HCT116 (cell line): ENCODE measurements around the gene SEMA5B. TPM values are rescaled to one million over a fixed set of nuclear protein-coding genes. Genes with fewer than 3 reads are reported as not detected.

ENCODE experiments used
- ATAC-seq: fragments of 200-7000 bp; cut with Tn5 transposase; 2 replicates; pipeline ENCODE4 v1.9.1; 2020; ENCODE audit warnings: mild to moderate bottlenecking, moderate library complexity
- BruUV-seq: library from RNA; stranded (reverse); fragments of 400-500 nt; replicated peaks from 2 replicates; lab custom pipeline; 2021; lab: Mats Ljungman, UMichigan
- CTCF ChIA-PET: fragments of 300-600 bp; sonication (Branson Sonifier 250); formaldehyde crosslinking; loops from one replicate; lab custom pipeline; 2021; ENCODE audit warnings: antibody characterized with exemption; lab: Charles Lee
- POLR2A ChIA-PET: fragments of 300-600, 350-600 bp; sonication (Branson Sonifier 250); formaldehyde crosslinking; loops from one replicate; lab custom pipeline; 2021; ENCODE audit warnings: antibody characterized with exemption; lab: Charles Lee
- RAD21 ChIA-PET, 2 experiments: fragments of 300-600 bp; sonication (Branson Sonifier 250); formaldehyde crosslinking; loops; one replicate each; lab custom pipeline; 2023; ENCODE audit warnings: low total read pairs in 2 of 2; ENCODE audit not compliant: uncharacterized antibody in 2 of 2, unreplicated experiment in 2 of 2, low non-redundant PET in 1 of 2; lab: Charles Lee
- DNase-seq: peaks from one replicate; pipeline ENCODE4 v3.0.0-alpha.2; 2010; ENCODE audit warnings: low read depth, low spot score
- H2AFZ ChIP-seq: fragments of 200-600 bp; shearing (Covaris generic), sonication (generic); 2 replicates; pipeline ENCODE4 v1.6.1; 2017; ENCODE audit warnings: low read depth, mixed run types, mixed read lengths, antibody characterized with exemption, low read length; ENCODE audit not compliant: poor library complexity, severe bottlenecking
- H3K27ac ChIP-seq: 2 replicates; pipeline ENCODE4 v1.5.1; 2012; ENCODE audit warnings: low read depth, low read length
- H3K27me3 ChIP-seq: fragments of 200-600 bp; sonication (generic); 2 replicates; pipeline ENCODE4 v1.6.1; 2016; ENCODE audit warnings: mixed run types, low read length, mixed read lengths; ENCODE audit not compliant: insufficient read depth
- H3K36me3 ChIP-seq, 2 experiments: fragments of 200-500 bp in 1 of 2; fragments of 200-600 bp in 1 of 2; sonication (Bioruptor generic) in 1 of 2; sonication (generic) in 1 of 2; 2 replicates each; pipeline versions ENCODE4 v1.5.1 to v1.6.1; 2014 to 2016; ENCODE audit warnings: low read length in 2 of 2, inconsistent platforms in 1 of 2, mixed read lengths in 1 of 2, mixed run types in 1 of 2; ENCODE audit not compliant: insufficient read depth in 2 of 2, control insufficient read depth in 1 of 2
- H3K4me1 ChIP-seq, 2 experiments: fragments of 200-600 bp in 1 of 2; sonication (generic) in 1 of 2; 2 replicates each; pipeline versions ENCODE4 v1.5.1 to v1.6.1; 2012 to 2017; ENCODE audit warnings: low read length in 2 of 2, inconsistent platforms in 1 of 2, mild to moderate bottlenecking in 1 of 2, mixed read lengths in 1 of 2, mixed run types in 1 of 2, moderate library complexity in 1 of 2; ENCODE audit not compliant: insufficient read depth in 2 of 2, control insufficient read depth in 1 of 2
- H3K4me2 ChIP-seq: fragments of 200-600 bp; sonication (generic); 2 replicates; pipeline ENCODE4 v1.6.1; 2017; ENCODE audit warnings: mixed run types, low read length, mixed read lengths
- H3K4me3 ChIP-seq, 2 experiments: fragments of 200-600 bp in 1 of 2; sonication (generic) in 1 of 2; replicated peaks in 1 of 2; 2 replicates each; pipeline ENCODE4 v1.5.1; 2011 to 2016; ENCODE audit warnings: low read length in 2 of 2, control low read depth in 1 of 2, low read depth in 1 of 2, mild to moderate bottlenecking in 1 of 2, mixed read lengths in 1 of 2, mixed run types in 1 of 2
- H3K79me2 ChIP-seq: fragments of 200-600 bp; sonication (generic); 2 replicates; pipeline ENCODE4 v1.6.1; 2017; ENCODE audit warnings: mild to moderate bottlenecking, mixed run types, low read length, moderate library complexity, mixed read lengths; ENCODE audit not compliant: insufficient read depth
- H3K9ac ChIP-seq: fragments of 200-600 bp; sonication (generic); 2 replicates; pipeline ENCODE4 v1.6.1; 2016; ENCODE audit warnings: low read length, mixed read lengths
- H3K9me2 ChIP-seq: fragments of 200-600 bp; sonication (generic), shearing (Covaris generic); 2 replicates; pipeline ENCODE4 v1.6.1; 2017; ENCODE audit warnings: mixed run types, mild to moderate bottlenecking, moderate library complexity; ENCODE audit not compliant: insufficient read depth
- H3K9me3 ChIP-seq, 2 experiments: fragments of 200-500 bp in 1 of 2; fragments of 200-600 bp in 1 of 2; sonication (Bioruptor generic) in 1 of 2; sonication (generic) in 1 of 2; 2 replicates each; pipeline ENCODE4 v1.6.1; 2014 to 2017; ENCODE audit warnings: low read length in 2 of 2, mixed read lengths in 2 of 2, inconsistent platforms in 1 of 2, low read depth in 1 of 2, mild to moderate bottlenecking in 1 of 2, mixed run types in 1 of 2, moderate library complexity in 1 of 2; ENCODE audit not compliant: control insufficient read depth in 1 of 2, insufficient read depth in 1 of 2
- H4K20me1 ChIP-seq: fragments of 200-600 bp; sonication (generic), shearing (Covaris generic); 2 replicates; pipeline ENCODE4 v1.6.1; 2017; ENCODE audit warnings: mixed run types, mild to moderate bottlenecking, moderate library complexity; ENCODE audit not compliant: insufficient read depth
- EZH2 ChIP-seq: fragments of 200-600 bp; sonication (generic); IDR thresholded peaks from 2 replicates; pipeline ENCODE4 v1.6.1; 2017; ENCODE audit warnings: antibody characterized with exemption, mixed run types
- JUND ChIP-seq: IDR thresholded peaks from 2 replicates; pipeline ENCODE4 v1.6.1; 2012
- POLR2AphosphoS5 ChIP-seq: IDR thresholded peaks from 2 replicates; pipeline ENCODE4 v1.6.1; 2011; ENCODE audit warnings: mild to moderate bottlenecking, low read depth, low read length, moderate library complexity
- RAD21 ChIP-seq: IDR thresholded peaks from 2 replicates; pipeline ENCODE4 v1.6.1; 2012; ENCODE audit warnings: low read depth, mild to moderate bottlenecking
- SIN3A ChIP-seq: IDR thresholded peaks from 2 replicates; pipeline ENCODE4 v1.6.1; 2012; ENCODE audit warnings: low read depth
- TCF7L2 ChIP-seq: IDR thresholded peaks from 2 replicates; pipeline ENCODE4 v1.7.0; 2011; ENCODE audit warnings: borderline replicate concordance, inconsistent platforms; ENCODE audit not compliant: insufficient read depth, insufficient read length; ENCODE audit errors: extremely low read depth
- YY1 ChIP-seq: IDR thresholded peaks from 2 replicates; pipeline ENCODE4 v1.6.1; 2011; ENCODE audit warnings: low read length, low read depth, moderate library complexity, mild to moderate bottlenecking; ENCODE audit not compliant: insufficient replicate concordance; ENCODE audit errors: extremely low read depth
- ZFX ChIP-seq: fragments of 450-650 bp; IDR thresholded peaks from 2 replicates; pipeline ENCODE4 v1.6.1; 2017
- intact Hi-C: fragments of 100-400 bp; cut with micrococcal nuclease; formaldehyde crosslinking; loops from 2 replicates; pipeline ENCODE4 v1.10.0; 2022
- total RNA-seq: library from RNA; stranded (reverse); gene quantifications from one replicate; pipeline ENCODE4 v1.2.1, GENCODE V29; 2021; ENCODE audit not compliant: unreplicated experiment
- TF ChIP-seq, protein P1 (sequence below): IDR thresholded peaks from 2 replicates; pipeline ENCODE4 v1.6.1; 2012; ENCODE audit warnings: low read depth
- TF ChIP-seq, protein P2 (sequence below), 3 experiments: fragments of 200-600 bp in 1 of 3; sonication (generic) in 1 of 3; IDR thresholded peaks in 2 of 3; conservative IDR thresholded peaks in 1 of 3; 2 replicates each; pipeline ENCODE4 v1.5.1; 2012 to 2017; ENCODE audit warnings: low read depth in 2 of 3, low read length in 2 of 3, antibody characterized with exemption in 1 of 3, borderline replicate concordance in 1 of 3, control low read depth in 1 of 3, mild to moderate bottlenecking in 1 of 3, mixed read lengths in 1 of 3, mixed run types in 1 of 3, moderate library complexity in 1 of 3; ENCODE audit not compliant: insufficient read depth in 1 of 3

The SEMA5B gene
- total RNA-seq, 1 experiment from 2014 or later: 0.15 TPM

DNA sequence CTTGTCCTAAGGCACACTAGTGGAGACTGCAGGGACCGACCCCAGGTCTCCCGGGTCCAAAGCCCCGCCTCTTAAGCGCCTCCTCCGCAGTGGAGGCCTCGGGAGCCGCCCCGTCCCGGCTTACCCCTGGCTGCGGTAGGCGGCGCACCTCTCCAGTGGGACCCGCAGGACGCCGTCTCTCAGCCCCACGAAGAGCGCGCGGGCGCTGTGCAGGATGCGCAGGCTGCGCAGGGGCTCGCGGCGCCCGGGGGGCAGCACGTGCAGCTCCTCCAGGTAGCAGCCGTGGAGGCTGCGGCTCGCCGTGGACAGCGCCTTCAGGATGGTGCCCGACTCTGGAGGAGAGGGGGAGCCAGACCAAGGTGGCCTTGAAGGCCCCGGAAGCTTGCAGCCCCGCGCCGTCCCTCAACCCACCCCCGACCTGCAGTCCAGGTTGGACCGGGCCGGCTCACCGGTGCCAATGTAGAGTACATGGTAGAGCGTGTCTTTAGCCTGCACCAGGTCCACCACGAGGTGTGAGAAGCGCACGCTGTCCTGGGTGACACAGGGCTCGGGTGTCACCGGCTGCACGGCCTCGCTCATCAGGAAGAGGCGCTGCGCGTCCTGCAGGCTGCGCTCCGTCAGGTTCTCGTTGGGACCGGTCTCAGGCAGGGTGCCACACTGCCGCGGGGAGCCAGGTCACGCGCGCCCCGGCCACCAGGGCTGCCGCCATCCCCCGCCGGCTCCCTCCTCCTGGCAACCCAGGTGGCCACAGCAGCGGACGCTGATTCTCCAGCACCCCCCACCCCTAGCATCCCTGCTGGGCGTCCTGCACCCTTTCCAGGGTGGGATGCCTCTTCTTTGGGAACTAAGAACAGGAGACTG lies 105.5 kb downstream of the SEMA5B start:
- H2AFZ ChIP-seq: no peak overlapping the region

More for the DNA sequence above, 105.5 kb downstream of the SEMA5B start:
- RAD21 ChIA-PET: no interaction called here
- BruUV-seq: no TSS peak
- Histone ChIP-seq H3K27ac (no peak overlapping the region), H3K36me3 (no peaks in the 10 kb centered on the region), H3K4me3 (no peak overlapping the region), H3K9ac (no peak overlapping the region), H3K4me2 (0 out of 2 replicates have a peak overlapping the region, but pooled peaks have one; percentile 9), H3K4me1 (no peaks in the 10 kb centered on the region), H3K9me2 (no peaks in the 10 kb centered on the region), H4K20me1 (no peaks in the 10 kb centered on the region), H3K9me3 (no peaks in the 10 kb centered on the region), H3K27me3 (peaks cover 12% of the 10 kb centered on the region; the same call in 1 of the 2 replicates), H3K79me2 (no peaks in the 10 kb centered on the region)
- intact Hi-C loops: no loop called here
- CTCF ChIA-PET: no interaction called here
- DNase-seq (no peak), ATAC-seq (peak; percentile 95)
- TF ChIP-seq EZH2 (no peak), JUND (no peak), TCF7L2 (no peak), POLR2AphosphoS5 (no peak), SIN3A (no peak), RAD21 (0 out of 2 replicates have a peak, but pooled peaks have one; percentile 10), ZFX (no peak), YY1 (no peak)
- TF ChIP-seq, protein P1, sequence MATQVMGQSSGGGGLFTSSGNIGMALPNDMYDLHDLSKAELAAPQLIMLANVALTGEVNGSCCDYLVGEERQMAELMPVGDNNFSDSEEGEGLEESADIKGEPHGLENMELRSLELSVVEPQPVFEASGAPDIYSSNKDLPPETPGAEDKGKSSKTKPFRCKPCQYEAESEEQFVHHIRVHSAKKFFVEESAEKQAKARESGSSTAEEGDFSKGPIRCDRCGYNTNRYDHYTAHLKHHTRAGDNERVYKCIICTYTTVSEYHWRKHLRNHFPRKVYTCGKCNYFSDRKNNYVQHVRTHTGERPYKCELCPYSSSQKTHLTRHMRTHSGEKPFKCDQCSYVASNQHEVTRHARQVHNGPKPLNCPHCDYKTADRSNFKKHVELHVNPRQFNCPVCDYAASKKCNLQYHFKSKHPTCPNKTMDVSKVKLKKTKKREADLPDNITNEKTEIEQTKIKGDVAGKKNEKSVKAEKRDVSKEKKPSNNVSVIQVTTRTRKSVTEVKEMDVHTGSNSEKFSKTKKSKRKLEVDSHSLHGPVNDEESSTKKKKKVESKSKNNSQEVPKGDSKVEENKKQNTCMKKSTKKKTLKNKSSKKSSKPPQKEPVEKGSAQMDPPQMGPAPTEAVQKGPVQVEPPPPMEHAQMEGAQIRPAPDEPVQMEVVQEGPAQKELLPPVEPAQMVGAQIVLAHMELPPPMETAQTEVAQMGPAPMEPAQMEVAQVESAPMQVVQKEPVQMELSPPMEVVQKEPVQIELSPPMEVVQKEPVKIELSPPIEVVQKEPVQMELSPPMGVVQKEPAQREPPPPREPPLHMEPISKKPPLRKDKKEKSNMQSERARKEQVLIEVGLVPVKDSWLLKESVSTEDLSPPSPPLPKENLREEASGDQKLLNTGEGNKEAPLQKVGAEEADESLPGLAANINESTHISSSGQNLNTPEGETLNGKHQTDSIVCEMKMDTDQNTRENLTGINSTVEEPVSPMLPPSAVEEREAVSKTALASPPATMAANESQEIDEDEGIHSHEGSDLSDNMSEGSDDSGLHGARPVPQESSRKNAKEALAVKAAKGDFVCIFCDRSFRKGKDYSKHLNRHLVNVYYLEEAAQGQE: no peak
- TF ChIP-seq, protein P2, sequence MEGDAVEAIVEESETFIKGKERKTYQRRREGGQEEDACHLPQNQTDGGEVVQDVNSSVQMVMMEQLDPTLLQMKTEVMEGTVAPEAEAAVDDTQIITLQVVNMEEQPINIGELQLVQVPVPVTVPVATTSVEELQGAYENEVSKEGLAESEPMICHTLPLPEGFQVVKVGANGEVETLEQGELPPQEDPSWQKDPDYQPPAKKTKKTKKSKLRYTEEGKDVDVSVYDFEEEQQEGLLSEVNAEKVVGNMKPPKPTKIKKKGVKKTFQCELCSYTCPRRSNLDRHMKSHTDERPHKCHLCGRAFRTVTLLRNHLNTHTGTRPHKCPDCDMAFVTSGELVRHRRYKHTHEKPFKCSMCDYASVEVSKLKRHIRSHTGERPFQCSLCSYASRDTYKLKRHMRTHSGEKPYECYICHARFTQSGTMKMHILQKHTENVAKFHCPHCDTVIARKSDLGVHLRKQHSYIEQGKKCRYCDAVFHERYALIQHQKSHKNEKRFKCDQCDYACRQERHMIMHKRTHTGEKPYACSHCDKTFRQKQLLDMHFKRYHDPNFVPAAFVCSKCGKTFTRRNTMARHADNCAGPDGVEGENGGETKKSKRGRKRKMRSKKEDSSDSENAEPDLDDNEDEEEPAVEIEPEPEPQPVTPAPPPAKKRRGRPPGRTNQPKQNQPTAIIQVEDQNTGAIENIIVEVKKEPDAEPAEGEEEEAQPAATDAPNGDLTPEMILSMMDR (IDR thresholded peaks at IDR 0.05 in 2 of 3, conservative IDR thresholded peaks at IDR 0.05 in 1 of 3; ENCODE audit: borderline replicate concordance in 1 of 3, insufficient read depth in 1 of 3, low read depth in 2 of 3, low read length in 2 of 3): peak; percentile 6 to 28 (median 22); a peak in 2 of 6 replicates
- POLR2A ChIA-PET: no interaction called here
